HepG2 (cell line): ENCODE results near the gene STIMATE. TPM values are rescaled to one million over a fixed set of nuclear protein-coding genes. Genes with fewer than 3 reads are reported as not detected.

Experiments
- ATAC-seq: fragments of 200-7000 bp; cut with Tn5 transposase; 3 replicates; pipeline ENCODE4 v1.9.1; 2020; ENCODE audit warnings: mild to moderate bottlenecking, moderate library complexity
- BruUV-seq: library from RNA; stranded (reverse); fragments of 400-500 nt; replicated peaks from 2 replicates; lab custom pipeline; 2021; lab: Mats Ljungman, UMichigan
- CTCF ChIA-PET: fragments of 300-600 bp; formaldehyde crosslinking; extraction: SDS; loops from one replicate; lab custom pipeline; 2021; ENCODE audit warnings: low total read pairs, inconsistent platforms, low intra/inter-chr PET ratio; lab: Yijun Ruan, JAX
- POLR2A ChIA-PET: fragments of 350-600 bp; sonication (Branson Sonifier 250); formaldehyde crosslinking; loops from one replicate; lab custom pipeline; 2020; ENCODE audit warnings: antibody characterized with exemption, inconsistent platforms; lab: Yijun Ruan, JAX
- DNase-seq: peaks from one replicate; pipeline ENCODE4 v3.0.0-alpha.2; 2015; ENCODE audit warnings: low spot score
- FAIRE-seq: peaks from 3 replicates; lab custom pipeline; 2011; peaks lifted over from hg19 to GRCh38; lab: Jason Lieb, UNC
- H2AFZ ChIP-seq: one replicate; pipeline ENCODE4 v1.6.1; 2011; ENCODE audit warnings: low read length, inconsistent platforms
- H3K27ac ChIP-seq: fragments of 300-600 bp; 3 replicates; pipeline ENCODE4 v1.8.0; 2011; ENCODE audit warnings: mixed run types, mild to moderate bottlenecking, mixed read lengths, low read length, inconsistent platforms; ENCODE audit not compliant: insufficient read depth; ENCODE audit errors: extremely low read length
- H3K27me3 ChIP-seq, 2 experiments: fragments of 200-600 bp in 1 of 2; 2 replicates in 1 of 2; 3 replicates in 1 of 2; pipeline versions ENCODE4 v1.6.0 to v1.8.0; 2011; ENCODE audit warnings: low read length in 2 of 2, mild to moderate bottlenecking in 2 of 2, moderate library complexity in 2 of 2, inconsistent platforms in 1 of 2; ENCODE audit not compliant: insufficient read depth in 2 of 2, control insufficient read depth in 1 of 2
- H3K36me3 ChIP-seq, 2 experiments: fragments of 200-600 bp in 1 of 2; replicated peaks in 1 of 2; 2 replicates in 1 of 2; 3 replicates in 1 of 2; pipeline versions ENCODE4 v1.5.1 to v1.8.0; 2011; ENCODE audit warnings: low read length in 2 of 2, inconsistent platforms in 1 of 2; ENCODE audit not compliant: insufficient read depth in 2 of 2, control insufficient read depth in 1 of 2
- H3K4me1 ChIP-seq: 2 replicates; pipeline ENCODE4 v1.5.1; 2012; ENCODE audit warnings: low read length, inconsistent platforms; ENCODE audit not compliant: insufficient read depth
- H3K4me2 ChIP-seq: 2 replicates; pipeline ENCODE4 v1.6.0; 2011; ENCODE audit warnings: low read depth, low read length, inconsistent platforms
- H3K4me3 ChIP-seq, 3 experiments: fragments of 200-600 bp in 1 of 3; sonication (generic), shearing (Covaris generic) in 1 of 3; replicated peaks in 1 of 3; 2 replicates each; pipeline ENCODE4 v1.5.1; 2011 to 2016; ENCODE audit warnings: low read length in 3 of 3, inconsistent platforms in 2 of 3, low read depth in 2 of 3, mild to moderate bottlenecking in 2 of 3, control low read depth in 1 of 3, mixed read lengths in 1 of 3; ENCODE audit not compliant: insufficient read depth in 1 of 3
- H3K79me2 ChIP-seq: one replicate; pipeline ENCODE4 v1.6.1; 2011; ENCODE audit warnings: low read length, inconsistent platforms; ENCODE audit not compliant: insufficient read depth
- H3K9ac ChIP-seq: 2 replicates; pipeline ENCODE4 v1.6.0; 2011; ENCODE audit warnings: mild to moderate bottlenecking, low read depth, low read length, inconsistent platforms; ENCODE audit not compliant: insufficient read depth
- H3K9me3 ChIP-seq: 2 replicates; pipeline ENCODE4 v1.5.1; 2012; ENCODE audit warnings: mild to moderate bottlenecking, low read length
- H4K20me1 ChIP-seq: 2 replicates; pipeline ENCODE4 v1.6.0; 2011; ENCODE audit warnings: inconsistent platforms, mild to moderate bottlenecking, low read length, moderate library complexity; ENCODE audit not compliant: insufficient read depth
- ELF3 ChIP-seq: IDR thresholded peaks from 2 replicates; pipeline ENCODE4 v1.6.1; 2016; ENCODE audit warnings: missing genetic modification reagents, missing compliant biosample characterization
- PATZ1 ChIP-seq: sonication (generic); formaldehyde crosslinking; IDR thresholded peaks from 2 replicates; pipeline ENCODE4 v1.4.0; 2020; ENCODE audit warnings: missing genetic modification reagents
- TARDBP ChIP-seq: sonication (generic); formaldehyde crosslinking; IDR thresholded peaks from 2 replicates; pipeline ENCODE4 v1.8.0; 2022; ENCODE audit warnings: mild to moderate bottlenecking, missing genetic modification reagents
- WGBS: methylation state at CpG from one replicate; pipeline ENCODE4 v1.1.6; 2017; ENCODE audit warnings: low lambda C conversion rate; 5-methylcytosine and 5-hydroxymethylcytosine counted together
- in situ Hi-C: cut with HindIII; loops from 2 replicates; pipeline ENCODE4 v1.10.0; 2017; ENCODE audit warnings: low pct_unique_long_range_greater_than_20kb; ENCODE audit not compliant: extremely low pct_ligation_motif_present
- intact Hi-C: fragments of 100-400 bp; cut with micrococcal nuclease; formaldehyde crosslinking; loops from one replicate; pipeline ENCODE4 v1.10.0; 2022; ENCODE audit not compliant: unreplicated experiment
- polyA plus RNA-seq, 8 experiments: library from polyadenylated mRNA; depleted of rRNA in 3 of 8; stranded (reverse) in 7 of 8; unstranded in 1 of 8; fragments of >200 nt; fragmentation: Illumina TruSeq in 4 of 8; extraction: Trizol in 4 of 8; gene quantifications; 2 replicates each; pipeline versions ENCODE4 v1.2.1 to v1.2.3, GENCODE V29; 2011 to 2016; ENCODE audit warnings: low read depth in 4 of 8, missing spikeins in 1 of 8, mixed read lengths in 1 of 8; ENCODE audit not compliant: insufficient read depth in 1 of 8
- total RNA-seq, 5 experiments: library from RNA; depleted of rRNA; stranded (reverse); fragments of >200 nt; fragmentation: Illumina TruSeq; extraction: Trizol; gene quantifications; 2 replicates each; pipeline ENCODE4 v1.2.3, GENCODE V29; 2016; ENCODE audit warnings: low read depth in 1 of 5
- TF ChIP-seq, protein P1 (sequence below): sonication (generic); formaldehyde crosslinking; IDR thresholded peaks from 2 replicates; pipeline ENCODE4 v1.8.0; 2023; ENCODE audit warnings: mild to moderate bottlenecking, missing genetic modification reagents

Gene STIMATE
- total and polyA plus RNA-seq, 2 of the 13 experiments (the other 11 are each of a cell fraction or from before 2014, with no cell fraction given), result 5.7 to 11.7 TPM

DNA sequence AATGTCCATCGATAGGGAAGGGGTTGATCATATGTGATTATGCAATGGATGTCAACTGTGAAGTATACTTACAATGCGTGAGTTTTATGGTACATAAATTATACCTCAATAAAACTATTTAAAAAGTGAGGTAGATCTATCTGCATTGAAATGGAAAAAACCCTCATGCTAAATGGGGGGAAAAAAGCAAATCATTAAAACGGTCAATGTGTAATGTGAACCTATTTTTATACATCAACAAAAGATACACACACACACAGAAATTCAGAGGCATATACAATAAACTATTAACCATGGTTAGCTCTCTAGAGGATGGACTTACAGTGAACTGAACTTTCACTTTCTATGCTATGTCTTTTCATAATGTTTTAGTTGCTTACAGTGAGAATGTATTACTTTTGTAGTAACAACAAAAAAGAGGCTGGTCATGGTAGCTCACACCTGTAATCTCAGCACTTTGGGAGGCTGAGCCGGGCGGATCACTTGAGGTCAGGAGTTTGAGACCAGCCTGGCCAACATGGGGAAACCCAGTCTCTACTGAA, 23.1 kb downstream of the STIMATE start:
- in situ Hi-C loops, result no loop called here
- CTCF ChIA-PET, result no interaction called here

More for the DNA sequence above, 23.1 kb downstream of the STIMATE start:
- H3K4me1 ChIP-seq, result peaks cover 36% of the 10 kb centered on the region
- BruUV-seq, result no TSS peak
- H4K20me1 ChIP-seq, result no peaks in the 10 kb centered on the region
- intact Hi-C loops, result no loop called here
- no peaks in the 10 kb centered on the region for H3K79me2 ChIP-seq
- FAIRE-seq (no peak), DNase-seq (no peak), ATAC-seq (no peak)
- no peaks in the 10 kb centered on the region for H3K9me3 ChIP-seq
- WGBS, result 96% methylated on average over 5 of the region's 5 CpGs
- TF ChIP-seq, protein P1, sequence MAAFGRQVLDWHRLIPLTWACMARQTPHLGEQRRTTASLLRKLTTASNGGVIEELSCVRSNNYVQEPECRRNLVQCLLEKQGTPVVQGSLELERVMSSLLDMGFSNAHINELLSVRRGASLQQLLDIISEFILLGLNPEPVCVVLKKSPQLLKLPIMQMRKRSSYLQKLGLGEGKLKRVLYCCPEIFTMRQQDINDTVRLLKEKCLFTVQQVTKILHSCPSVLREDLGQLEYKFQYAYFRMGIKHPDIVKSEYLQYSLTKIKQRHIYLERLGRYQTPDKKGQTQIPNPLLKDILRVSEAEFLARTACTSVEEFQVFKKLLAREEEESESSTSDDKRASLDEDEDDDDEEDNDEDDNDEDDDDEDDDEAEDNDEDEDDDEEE (CRISPR knock-in tag), result no peak
- TF ChIP-seq PATZ1 (CRISPR knock-in tag) (no peak), TARDBP (no peak), ELF3 (no peak)
- H3K4me2 ChIP-seq, result no peak overlapping the region
- H3K4me3 ChIP-seq, result no peak overlapping the region
- no peak overlapping the region for H3K9ac ChIP-seq
- H3K27ac ChIP-seq, result no peak overlapping the region
- POLR2A ChIA-PET, result no interaction called here
- H3K27me3 ChIP-seq, result no peaks in the 10 kb centered on the region
- no peak overlapping the region for H2AFZ ChIP-seq
- H3K36me3 ChIP-seq, result 0 out of 5 replicates have a peak, but pooled peaks cover 0 to 3% of the 10 kb centered on the region in 2 experiments
